A673 (cell line): ENCODE results near the gene IL21.

Experiments used
- CTCF ChIP-seq: fragments of 300-800, 200-600 bp; sonication (generic); conservative IDR thresholded peaks from 2 replicates; pipeline ENCODE4 v1.5.1; 2017; ENCODE audit warnings: low read depth, mild to moderate bottlenecking, antibody characterized with exemption, low read length, moderate library complexity, mixed read lengths
- EZH2 ChIP-seq: fragments of 200-600 bp; sonication (generic); IDR thresholded peaks from 2 replicates; pipeline ENCODE4 v1.6.1; 2017; ENCODE audit warnings: borderline replicate concordance, low read depth, mild to moderate bottlenecking, mixed read lengths, antibody characterized with exemption, low read length; ENCODE audit not compliant: poor library complexity, severe bottlenecking

DNA sequence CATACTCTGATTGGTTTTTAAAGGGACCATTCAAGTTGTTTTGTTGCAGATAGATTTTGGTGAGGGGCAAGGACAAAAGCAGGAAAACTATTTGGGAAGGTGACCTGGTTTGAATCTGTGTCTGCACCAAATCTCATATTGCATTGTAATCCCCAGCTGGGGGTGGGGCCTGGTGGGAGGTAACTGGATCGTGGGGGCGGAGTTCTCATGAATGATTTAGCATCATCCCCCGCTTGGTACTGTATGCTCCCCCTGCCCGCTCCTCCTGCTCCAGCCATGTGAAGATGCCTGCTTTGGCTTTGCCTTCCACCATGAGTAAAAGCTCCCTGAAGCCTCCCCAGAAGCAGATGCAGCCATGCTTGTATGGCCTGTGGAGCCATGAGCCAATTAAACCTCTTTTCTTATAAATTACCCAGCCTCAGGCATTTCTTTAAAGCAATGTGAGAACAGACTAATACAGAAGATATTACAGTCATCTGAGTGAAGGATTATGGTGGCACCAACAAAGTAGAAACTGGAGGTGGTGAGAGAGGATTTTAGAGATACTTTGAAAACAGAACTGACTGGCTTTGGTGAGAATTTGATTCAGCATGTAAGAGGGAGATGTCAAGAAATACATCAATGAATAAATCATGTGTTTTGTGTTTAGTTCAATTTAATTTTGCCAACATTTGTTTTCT is 14.4 kb downstream of the IL21 start:
- TF ChIP-seq EZH2 (no peak), CTCF (no peak)
